ENCODE data around the gene UGP2.
"Not testable (repeated sequence)": the region's sequence is repeated elsewhere in the genome, so short reads cannot be mapped to it uniquely, and the experiment has no call there.

UGP2 gene

GRCh38 chr2:63840785-63841253 lies 877 bp upstream of the UGP2 start:
- peak; percentile 98 for DNase-seq

- peak; percentile 34 for DNase-seq
These were observed 709 bp downstream of the UGP2 start for GRCh38 chr2:63842149-63843061.

GRCh38 chr2:63843093-63843492 lies 1.4 kb downstream of the UGP2 start:
- no peak for DNase-seq

GRCh38 chr2:63843791-63844190 lies 2.1 kb downstream of the UGP2 start:
- no peak for DNase-seq

- DNase-seq = no peak
These were observed 2.9 kb downstream of the UGP2 start for GRCh38 chr2:63844616-63845015.

- DNase-seq = no peak
These were observed 4.2 kb downstream of the UGP2 start for GRCh38 chr2:63845866-63846265.

GRCh38 chr2:63846487-63846886 lies 4.8 kb downstream of the UGP2 start:
- no peak for DNase-seq

- not testable (repeated sequence) for DNase-seq
These were observed 5.9 kb downstream of the UGP2 start for GRCh38 chr2:63847571-63847970.

- no peak for DNase-seq
These were observed 7.9 kb downstream of the UGP2 start for GRCh38 chr2:63849381-63850203.

GRCh38 chr2:63850204-63850571 lies 8.5 kb downstream of the UGP2 start:
- DNase-seq = no peak

GRCh38 chr2:63850649-63851048 lies 9.0 kb downstream of the UGP2 start:
- no peak for DNase-seq

GRCh38 chr2:63851691-63852311 lies 10.1 kb downstream of the UGP2 start:
- DNase-seq = no peak

- DNase-seq = no peak
These were observed 12.0 kb downstream of the UGP2 start for GRCh38 chr2:63853527-63854310.

GRCh38 chr2:63855418-63856302 lies 14.0 kb downstream of the UGP2 start:
- no peak for DNase-seq

- peak; percentile 62 for DNase-seq
These were observed 14.6 kb downstream of the UGP2 start for GRCh38 chr2:63856303-63856603.

GRCh38 chr2:63858291-63858690 lies 16.6 kb downstream of the UGP2 start:
- DNase-seq = no peak

- DNase-seq = peak; percentile 50
These were observed 19.6 kb downstream of the UGP2 start for GRCh38 chr2:63861220-63861822.

GRCh38 chr2:63862806-63863205 lies 21.1 kb downstream of the UGP2 start:
- no peak for DNase-seq

- no peak for DNase-seq
These were observed 22.0 kb downstream of the UGP2 start for GRCh38 chr2:63863707-63864106.

GRCh38 chr2:63865159-63865799 lies 23.6 kb downstream of the UGP2 start:
- no peak for DNase-seq

Data from activated CD4-positive, alpha-beta T cell treated with anti-CD3 and anti-CD28 coated beads, Interleukin-2, Interleukin-6, amounts not matched to agents 100 ng/mL and 50 ng/mL, durations not matched to agents 16 hours and 8 hours (primary cell).